ENCODE measurements around the gene CELF6.

The CELF6 gene

GRCh38 chr15:72272213-72272996 lies 47.6 kb downstream of the CELF6 start, which contains the start of gene PARP6:
Gene PARP6, minus strand, starts transcription at chr15:72272554. Its CDS starts 5,077 bp downstream, at chr15:72267477.
- peak; percentile 95 to 97 for DNase-seq (ENCODE audit: low read depth in 2 of 2, low spot score in 1 of 2)

- DNase-seq (ENCODE audit: low read depth in 2 of 2, low spot score in 1 of 2), result peak in 1 of 2 donors; percentile 5
These were observed 48.1 kb downstream of the CELF6 start for GRCh38 chr15:72271895-72272212.

GRCh38 chr15:72271221-72271620 lies 48.7 kb downstream of the CELF6 start:
- DNase-seq (ENCODE audit: low read depth in 2 of 2, low spot score in 1 of 2), result no peak

- DNase-seq (ENCODE audit: low read depth in 2 of 2, low spot score in 1 of 2), result no peak
These were observed 50.2 kb downstream of the CELF6 start for GRCh38 chr15:72269739-72270138.

- no peak for DNase-seq (ENCODE audit: low read depth in 2 of 2, low spot score in 1 of 2)
These were observed 54.9 kb downstream of the CELF6 start for GRCh38 chr15:72265031-72265430.

- no peak for DNase-seq (ENCODE audit: low read depth in 2 of 2, low spot score in 1 of 2)
These were observed 67.2 kb downstream of the CELF6 start for GRCh38 chr15:72252663-72253299.

- DNase-seq (ENCODE audit: low read depth in 2 of 2, low spot score in 1 of 2), result no peak
These were observed 70.7 kb downstream of the CELF6 start for GRCh38 chr15:72249142-72249810.

GRCh38 chr15:72248514-72248913 lies 71.4 kb downstream of the CELF6 start:
- no peak for DNase-seq (ENCODE audit: low read depth in 2 of 2, low spot score in 1 of 2)

- DNase-seq (ENCODE audit: low read depth in 2 of 2, low spot score in 1 of 2), result no peak
These were observed 77.1 kb downstream of the CELF6 start for GRCh38 chr15:72242775-72243370.

- DNase-seq (ENCODE audit: low read depth in 2 of 2, low spot score in 1 of 2), result no peak
These were observed 80.3 kb downstream of the CELF6 start for GRCh38 chr15:72239652-72240051.

- DNase-seq (ENCODE audit: low read depth in 2 of 2, low spot score in 1 of 2), result no peak
These were observed 81.4 kb downstream of the CELF6 start for GRCh38 chr15:72238586-72238985.

GRCh38 chr15:72237853-72238224 lies 82.1 kb downstream of the CELF6 start:
- DNase-seq (ENCODE audit: low read depth in 2 of 2, low spot score in 1 of 2), result no peak

GRCh38 chr15:72237029-72237852 lies 82.7 kb downstream of the CELF6 start:
- no peak for DNase-seq (ENCODE audit: low read depth in 2 of 2, low spot score in 1 of 2)

- DNase-seq (ENCODE audit: low read depth in 2 of 2, low spot score in 1 of 2), result no peak
These were observed 83.5 kb downstream of the CELF6 start for GRCh38 chr15:72236381-72237003.

- DNase-seq (ENCODE audit: low read depth in 2 of 2, low spot score in 1 of 2), result no peak
These were observed 84.7 kb downstream of the CELF6 start for GRCh38 chr15:72235298-72235697.
